Thoracic aorta (tissue), 2 donors: ENCODE data around the gene FKBP14. TPM values are rescaled to one million over a fixed set of nuclear protein-coding genes. Genes with fewer than 3 reads are reported as not detected.

Source experiments
- ATAC-seq: fragments of 150-250 bp; one replicate; pipeline ENCODE4 v1.8.0; 2017; ENCODE audit warnings: low read depth; ENCODE audit not compliant: insufficient number of reproducible peaks, low FRiP score
- DNase-seq: peaks from one replicate; pipeline ENCODE4 v3.0.0-alpha.2; 2020; ENCODE audit warnings: low spot score
- H3K27ac ChIP-seq, 2 donors: fragments of 200-600 bp; sonication (generic); 1 replicate in 1 of 2; 2 replicates in 1 of 2; pipeline ENCODE4 v1.5.1; 2016; ENCODE audit warnings: mild to moderate bottlenecking in 2 of 2, moderate library complexity in 2 of 2
- H3K27me3 ChIP-seq: fragments of 200-600 bp; sonication (generic); replicated peaks from 2 replicates; pipeline ENCODE4 v1.6.0; 2016; ENCODE audit warnings: mild to moderate bottlenecking; ENCODE audit not compliant: insufficient read depth
- H3K36me3 ChIP-seq: fragments of 200-600 bp; sonication (generic); one replicate; pipeline ENCODE4 v1.5.1; 2016
- H3K4me1 ChIP-seq, 2 donors: fragments of 200-600 bp; sonication (generic); 1 replicate in 1 of 2; 2 replicates in 1 of 2; pipeline versions ENCODE4 v1.5.1 to v1.6.0; 2016; ENCODE audit warnings: low read depth in 2 of 2, mild to moderate bottlenecking in 1 of 2; ENCODE audit not compliant: control insufficient read depth in 1 of 2
- H3K4me3 ChIP-seq: fragments of 200-600 bp; sonication (generic); 2 replicates; pipeline ENCODE4 v1.5.1; 2016; ENCODE audit warnings: mild to moderate bottlenecking
- H3K9me3 ChIP-seq: fragments of 200-600 bp; sonication (generic); 2 replicates; pipeline ENCODE4 v1.5.1; 2016
- total RNA-seq, 2 donors: library from RNA; depleted of rRNA; stranded (reverse); fragments of >200 nt; gene quantifications; one replicate each; pipeline versions ENCODE4 v1.1.0 to v1.2.3, GENCODE V29; 2016
- TF ChIP-seq, protein P1 (sequence below): fragments of 200-600 bp; sonication (generic); IDR thresholded peaks from one replicate; pipeline ENCODE4 v1.5.1; 2019; ENCODE audit warnings: antibody characterized with exemption

Gene FKBP14
- total RNA-seq, 2 donors from 2014 or later: 12.6 to 15.2 TPM

DNA sequence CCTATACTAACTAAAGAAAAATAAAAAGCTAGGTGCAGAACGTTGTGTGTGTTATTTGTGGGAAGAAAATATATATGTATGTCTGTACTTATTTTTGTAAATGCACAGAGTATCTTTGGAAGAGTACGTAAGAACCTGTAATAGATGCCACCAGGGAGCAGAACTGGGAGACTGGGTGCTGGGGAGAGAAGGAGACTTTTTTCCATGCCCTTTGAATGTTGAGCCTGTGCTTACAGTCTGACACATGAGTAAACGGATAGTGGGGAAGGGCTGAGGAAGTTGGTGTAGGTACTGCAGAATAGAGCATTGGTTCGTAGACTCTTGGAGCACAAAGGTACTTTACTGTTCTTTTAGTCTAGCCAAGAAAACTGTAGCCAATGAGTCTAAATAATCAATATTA lies 35.6 kb downstream of the FKBP14 start:
- no peak overlapping the region for H3K27ac ChIP-seq
- H3K9me3 ChIP-seq: peaks cover 8% of the 10 kb centered on the region
- DNase-seq: no peak
- no peaks in the 10 kb centered on the region for H3K27me3 ChIP-seq
- TF ChIP-seq, protein P1, sequence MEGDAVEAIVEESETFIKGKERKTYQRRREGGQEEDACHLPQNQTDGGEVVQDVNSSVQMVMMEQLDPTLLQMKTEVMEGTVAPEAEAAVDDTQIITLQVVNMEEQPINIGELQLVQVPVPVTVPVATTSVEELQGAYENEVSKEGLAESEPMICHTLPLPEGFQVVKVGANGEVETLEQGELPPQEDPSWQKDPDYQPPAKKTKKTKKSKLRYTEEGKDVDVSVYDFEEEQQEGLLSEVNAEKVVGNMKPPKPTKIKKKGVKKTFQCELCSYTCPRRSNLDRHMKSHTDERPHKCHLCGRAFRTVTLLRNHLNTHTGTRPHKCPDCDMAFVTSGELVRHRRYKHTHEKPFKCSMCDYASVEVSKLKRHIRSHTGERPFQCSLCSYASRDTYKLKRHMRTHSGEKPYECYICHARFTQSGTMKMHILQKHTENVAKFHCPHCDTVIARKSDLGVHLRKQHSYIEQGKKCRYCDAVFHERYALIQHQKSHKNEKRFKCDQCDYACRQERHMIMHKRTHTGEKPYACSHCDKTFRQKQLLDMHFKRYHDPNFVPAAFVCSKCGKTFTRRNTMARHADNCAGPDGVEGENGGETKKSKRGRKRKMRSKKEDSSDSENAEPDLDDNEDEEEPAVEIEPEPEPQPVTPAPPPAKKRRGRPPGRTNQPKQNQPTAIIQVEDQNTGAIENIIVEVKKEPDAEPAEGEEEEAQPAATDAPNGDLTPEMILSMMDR: no peak
- ATAC-seq: no peak
- no peaks in the 10 kb centered on the region for H3K36me3 ChIP-seq
- H3K4me3 ChIP-seq: no peak overlapping the region
- peaks cover 6 to 20% of the 10 kb centered on the region in 2 donors for H3K4me1 ChIP-seq

DNA sequence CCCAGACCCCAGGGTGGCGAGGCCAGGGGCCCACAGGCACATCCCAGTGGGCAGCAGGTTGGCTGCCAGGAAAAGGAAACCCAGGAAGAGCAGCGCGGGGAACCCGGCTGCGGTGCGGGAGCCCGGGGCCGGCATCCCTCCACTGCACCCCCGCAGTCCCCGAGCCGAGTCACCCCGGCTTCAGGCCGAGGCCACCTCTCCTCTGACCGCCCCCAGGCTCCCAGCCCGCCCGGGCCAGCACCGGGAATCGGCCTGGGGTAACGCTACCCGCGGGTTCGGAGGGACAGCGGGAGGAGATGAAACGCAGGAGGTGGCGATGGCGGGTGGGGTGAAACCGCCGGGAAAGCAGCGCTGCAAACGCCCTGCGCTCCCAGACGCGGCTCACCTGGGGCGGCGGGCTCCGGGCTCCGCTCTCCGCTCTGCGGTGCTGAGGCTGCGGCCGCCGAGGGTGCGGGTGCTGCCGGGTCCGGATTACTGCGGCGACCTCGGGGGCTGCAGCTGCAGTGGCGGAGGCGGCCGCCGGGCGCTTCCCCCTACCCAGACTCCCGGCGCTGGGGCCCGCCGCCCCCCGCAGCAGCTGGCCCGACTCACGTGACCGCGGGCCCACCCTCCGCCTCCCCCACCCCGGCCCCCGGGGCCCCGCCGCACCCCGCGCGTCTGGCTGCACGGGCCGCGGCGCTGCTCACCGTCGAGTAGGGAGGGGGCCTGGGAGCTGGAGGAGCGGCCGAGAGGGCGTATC lies 37.1 kb downstream of the FKBP14 start, which contains the start of gene SCRN1:
TSS of gene SCRN1 (minus strand) at position 545 of the 739 bp plus-strand sequence. CDS start 20,734 bp downstream, outside the sequence.
- TF ChIP-seq, protein P1: no peak
- Histone ChIP-seq H3K27ac (peak within 1 kb of the TSS; percentile 94 to 98), H3K4me3 (peak within 1 kb of the TSS; percentile 92), H3K9me3 (peaks cover 8% of the 10 kb centered on the region), H3K36me3 (no peaks in the 10 kb centered on the region), H3K4me1 (peaks cover 8 to 26% of the 10 kb centered on the region in 2 donors), H3K27me3 (no peaks in the 10 kb centered on the region)
- ATAC-seq (no peak), DNase-seq (no peak)

DNA sequence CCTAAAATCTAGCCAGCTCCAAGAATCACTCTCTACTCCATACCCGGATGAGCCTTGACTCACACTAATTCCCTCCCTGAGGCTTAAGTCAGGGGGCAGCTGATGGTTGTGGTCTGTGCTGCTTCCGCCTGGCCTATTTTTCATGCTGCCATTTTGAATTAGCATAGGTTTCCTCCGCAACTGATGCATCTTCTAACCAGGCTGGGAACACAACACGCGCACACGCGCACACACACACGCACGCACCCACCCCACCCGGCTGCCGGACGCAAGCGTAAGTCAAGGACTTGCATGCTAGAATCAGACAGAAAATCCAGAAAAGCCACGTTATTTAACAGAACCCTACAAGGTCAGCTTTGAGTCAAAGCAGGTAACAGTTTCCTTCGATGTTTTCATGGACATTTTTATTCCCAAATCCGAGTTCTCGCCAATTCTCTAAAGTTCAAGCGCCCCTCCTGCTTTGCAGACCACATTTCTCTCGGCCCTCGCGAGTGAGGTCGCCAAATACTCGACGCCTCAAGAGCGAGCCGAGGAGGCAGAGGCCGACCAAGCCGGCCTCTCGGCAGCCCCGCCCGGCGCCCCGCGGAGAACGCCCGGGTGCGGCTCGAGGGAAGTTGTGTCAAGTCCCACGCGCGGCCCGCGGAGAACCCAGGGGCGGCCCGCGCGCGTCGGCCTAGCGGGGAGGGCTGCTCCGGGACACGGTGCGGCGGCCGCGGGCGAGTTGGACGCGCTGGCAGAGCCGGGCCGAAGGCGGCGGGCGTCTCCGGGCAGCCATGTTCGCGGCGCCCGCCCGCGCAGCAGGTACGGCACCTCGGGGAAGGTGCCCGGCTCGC lies 37.9 kb downstream of the FKBP14 start:
- Histone ChIP-seq H3K9me3 (peaks cover 8% of the 10 kb centered on the region), H3K27ac (peak overlapping the region; percentile 94 to 98), H3K36me3 (no peaks in the 10 kb centered on the region), H3K4me1 (peaks cover 8 to 26% of the 10 kb centered on the region in 2 donors), H3K4me3 (peak overlapping the region; percentile 92), H3K27me3 (no peaks in the 10 kb centered on the region)
- TF ChIP-seq, protein P1: no peak
- ATAC-seq (peak; percentile 40), DNase-seq (no peak)

DNA sequence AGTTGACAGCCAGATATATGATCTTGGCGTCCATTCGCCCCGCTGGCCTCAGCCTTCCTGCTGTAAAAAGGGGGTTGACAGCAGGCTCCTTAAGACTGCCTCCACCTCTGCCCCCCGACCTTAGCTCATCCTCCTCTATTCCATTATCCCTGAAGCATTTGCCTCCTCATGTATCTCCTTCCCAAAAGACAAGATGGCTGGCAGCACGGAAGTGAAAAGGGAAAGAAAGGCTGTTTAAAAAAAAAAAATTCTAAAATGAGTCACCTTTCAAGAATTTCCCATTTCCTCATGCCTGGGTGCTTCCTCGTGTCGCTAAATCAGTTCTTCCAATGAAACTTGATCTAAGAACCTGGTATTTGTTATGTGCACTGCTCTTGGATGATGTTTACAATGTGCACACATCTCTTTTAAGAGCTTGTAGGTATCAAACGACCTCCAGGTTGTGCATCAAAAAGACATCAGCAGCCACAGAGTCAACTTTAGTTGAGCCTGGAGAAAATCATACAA lies 38.6 kb downstream of the FKBP14 start:
- Histone ChIP-seq H3K9me3 (peaks cover 2% of the 10 kb centered on the region), H3K36me3 (no peaks in the 10 kb centered on the region), H3K4me3 (peak overlapping the region; percentile 92), H3K27me3 (no peaks in the 10 kb centered on the region), H3K27ac (peak overlapping the region; percentile 94 to 98), H3K4me1 (peaks cover 8 to 26% of the 10 kb centered on the region in 2 donors)
- DNase-seq: no peak
- peak; percentile 42 for ATAC-seq
- TF ChIP-seq, protein P1: no peak

GRCh38 chr7:29987083-29987482 lies 39.4 kb downstream of the FKBP14 start:
- peak overlapping the region; percentile 92 for H3K4me3 ChIP-seq
- no peaks in the 10 kb centered on the region for H3K9me3 ChIP-seq
- no peaks in the 10 kb centered on the region for H3K36me3 ChIP-seq
- H3K4me1 ChIP-seq: peaks cover 8 to 26% of the 10 kb centered on the region in 2 donors
- no peak for DNase-seq
- TF ChIP-seq, protein P1: no peak
- peak overlapping the region; percentile 94 to 98 for H3K27ac ChIP-seq
- no peak for ATAC-seq
- no peaks in the 10 kb centered on the region for H3K27me3 ChIP-seq
